Glutamatergic neuron (in vitro differentiated cells): ENCODE results near the gene USP49. TPM values are rescaled to one million over a fixed set of nuclear protein-coding genes. Genes with fewer than 3 reads are reported as not detected.

Experiments
- DNase-seq: peaks from one replicate; pipeline ENCODE4 v3.0.0; 2022
- H3K27ac Mint-ChIP-seq: one replicate; pipeline ENCODE4 v1.8.0; 2020; ENCODE audit warnings: mild to moderate bottlenecking, mixed read lengths, inconsistent platforms; ENCODE audit not compliant: unreplicated experiment
- H3K27me3 Mint-ChIP-seq: one replicate; pipeline ENCODE4 v1.8.0; 2020; ENCODE audit warnings: mild to moderate bottlenecking, moderate library complexity, mixed read lengths, inconsistent platforms; ENCODE audit not compliant: unreplicated experiment
- H3K36me3 Mint-ChIP-seq: one replicate; pipeline ENCODE4 v1.8.0; 2020; ENCODE audit warnings: mild to moderate bottlenecking, mixed read lengths, inconsistent platforms; ENCODE audit not compliant: unreplicated experiment
- H3K4me1 Mint-ChIP-seq: one replicate; pipeline ENCODE4 v1.8.0; 2020; ENCODE audit warnings: mild to moderate bottlenecking, low read depth, mixed read lengths, inconsistent platforms; ENCODE audit not compliant: unreplicated experiment
- H3K4me3 Mint-ChIP-seq: one replicate; pipeline ENCODE4 v1.8.0; 2020; ENCODE audit warnings: mild to moderate bottlenecking, mixed read lengths, inconsistent platforms; ENCODE audit not compliant: unreplicated experiment
- H3K9me3 Mint-ChIP-seq: one replicate; pipeline ENCODE4 v1.8.0; 2020; ENCODE audit warnings: mild to moderate bottlenecking, moderate library complexity, mixed read lengths, inconsistent platforms; ENCODE audit not compliant: unreplicated experiment
- total RNA-seq: library from RNA; stranded (reverse); fragmentation: NEBNext Ultra II Directional; extraction: Animal tissue kit (Norgen Biotek cat#: 25700); gene quantifications from one replicate; pipeline ENCODE4 v1.2.1, GENCODE V29; 2021; ENCODE audit not compliant: unreplicated experiment
- TF ChIP-seq, protein P1 (sequence below): fragments of 200-600 bp; sonication (generic); IDR thresholded peaks from one replicate; pipeline ENCODE4 v1.5.0; 2021; ENCODE audit not compliant: partially characterized antibody, unreplicated experiment

The USP49 gene
- total RNA-seq, 1 donor from 2014 or later, result 14.7 TPM

DNA sequence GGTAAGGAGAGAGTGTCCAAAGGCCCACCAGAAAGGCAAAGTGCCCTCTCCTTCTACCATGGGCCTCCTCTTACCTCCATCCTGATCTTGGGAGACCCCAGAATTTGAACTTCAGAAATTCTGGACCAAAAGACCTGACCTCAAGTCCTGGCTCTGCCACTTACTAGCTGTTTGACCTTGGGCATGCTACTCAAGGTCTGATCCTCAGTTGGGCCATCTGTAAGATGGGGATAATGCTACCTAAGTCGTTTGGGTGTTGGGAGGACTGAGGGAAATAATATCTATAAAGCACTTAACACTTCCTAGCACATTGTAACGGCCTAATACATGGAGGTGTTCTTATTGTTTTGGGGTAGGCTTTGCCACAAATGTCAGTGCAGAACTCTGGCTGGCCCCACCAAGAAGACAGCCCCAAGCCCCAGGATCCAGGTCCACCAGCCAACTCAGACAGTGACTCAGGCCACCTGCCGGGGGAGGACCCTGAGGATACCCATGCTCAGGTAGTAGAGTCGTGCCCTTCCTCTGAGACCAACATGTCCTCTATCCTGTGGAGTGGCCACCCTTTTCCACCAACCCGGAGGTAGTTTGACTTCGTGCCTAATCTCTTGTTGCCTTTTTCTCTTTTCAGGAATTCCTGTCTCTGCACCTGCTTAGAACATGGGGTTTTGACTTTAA is 111.9 kb downstream of the USP49 start:
- Mint-ChIP-seq H3K9me3 (peaks cover 4% of the 10 kb centered on the region), H3K27me3 (peaks cover 16% of the 10 kb centered on the region), H3K36me3 (no peaks in the 10 kb centered on the region), H3K27ac (no peak overlapping the region), H3K4me1 (peaks cover 7% of the 10 kb centered on the region), H3K4me3 (no peak overlapping the region)
- TF ChIP-seq, protein P1, sequence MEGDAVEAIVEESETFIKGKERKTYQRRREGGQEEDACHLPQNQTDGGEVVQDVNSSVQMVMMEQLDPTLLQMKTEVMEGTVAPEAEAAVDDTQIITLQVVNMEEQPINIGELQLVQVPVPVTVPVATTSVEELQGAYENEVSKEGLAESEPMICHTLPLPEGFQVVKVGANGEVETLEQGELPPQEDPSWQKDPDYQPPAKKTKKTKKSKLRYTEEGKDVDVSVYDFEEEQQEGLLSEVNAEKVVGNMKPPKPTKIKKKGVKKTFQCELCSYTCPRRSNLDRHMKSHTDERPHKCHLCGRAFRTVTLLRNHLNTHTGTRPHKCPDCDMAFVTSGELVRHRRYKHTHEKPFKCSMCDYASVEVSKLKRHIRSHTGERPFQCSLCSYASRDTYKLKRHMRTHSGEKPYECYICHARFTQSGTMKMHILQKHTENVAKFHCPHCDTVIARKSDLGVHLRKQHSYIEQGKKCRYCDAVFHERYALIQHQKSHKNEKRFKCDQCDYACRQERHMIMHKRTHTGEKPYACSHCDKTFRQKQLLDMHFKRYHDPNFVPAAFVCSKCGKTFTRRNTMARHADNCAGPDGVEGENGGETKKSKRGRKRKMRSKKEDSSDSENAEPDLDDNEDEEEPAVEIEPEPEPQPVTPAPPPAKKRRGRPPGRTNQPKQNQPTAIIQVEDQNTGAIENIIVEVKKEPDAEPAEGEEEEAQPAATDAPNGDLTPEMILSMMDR, result no peak
- no peak for DNase-seq

DNA sequence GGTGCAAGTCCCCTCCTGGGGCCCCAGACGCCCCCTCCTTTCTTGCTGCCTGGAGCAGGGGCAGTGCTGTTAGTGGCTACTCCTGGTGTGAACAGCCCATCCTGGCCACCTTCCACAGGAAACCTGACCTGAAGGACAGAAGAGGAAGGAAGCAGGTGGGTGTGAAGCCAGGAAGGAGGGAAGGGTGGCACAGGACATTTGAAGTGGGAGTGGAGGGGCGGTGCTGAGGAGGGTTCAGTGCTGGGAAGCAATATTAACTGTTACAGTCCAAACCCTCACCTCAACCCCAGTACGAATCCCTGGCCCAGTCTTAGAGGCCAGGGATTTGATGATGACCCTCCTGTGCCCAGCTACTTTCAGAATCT is 113.8 kb downstream of the USP49 start:
- Mint-ChIP-seq H3K4me3 (peak overlapping the region; percentile 81), H3K9me3 (no peaks in the 10 kb centered on the region), H3K36me3 (no peaks in the 10 kb centered on the region), H3K27ac (no peak overlapping the region), H3K4me1 (peaks cover 7% of the 10 kb centered on the region), H3K27me3 (peaks cover 14% of the 10 kb centered on the region)
- TF ChIP-seq, protein P1, result no peak
- DNase-seq, result no peak

DNA sequence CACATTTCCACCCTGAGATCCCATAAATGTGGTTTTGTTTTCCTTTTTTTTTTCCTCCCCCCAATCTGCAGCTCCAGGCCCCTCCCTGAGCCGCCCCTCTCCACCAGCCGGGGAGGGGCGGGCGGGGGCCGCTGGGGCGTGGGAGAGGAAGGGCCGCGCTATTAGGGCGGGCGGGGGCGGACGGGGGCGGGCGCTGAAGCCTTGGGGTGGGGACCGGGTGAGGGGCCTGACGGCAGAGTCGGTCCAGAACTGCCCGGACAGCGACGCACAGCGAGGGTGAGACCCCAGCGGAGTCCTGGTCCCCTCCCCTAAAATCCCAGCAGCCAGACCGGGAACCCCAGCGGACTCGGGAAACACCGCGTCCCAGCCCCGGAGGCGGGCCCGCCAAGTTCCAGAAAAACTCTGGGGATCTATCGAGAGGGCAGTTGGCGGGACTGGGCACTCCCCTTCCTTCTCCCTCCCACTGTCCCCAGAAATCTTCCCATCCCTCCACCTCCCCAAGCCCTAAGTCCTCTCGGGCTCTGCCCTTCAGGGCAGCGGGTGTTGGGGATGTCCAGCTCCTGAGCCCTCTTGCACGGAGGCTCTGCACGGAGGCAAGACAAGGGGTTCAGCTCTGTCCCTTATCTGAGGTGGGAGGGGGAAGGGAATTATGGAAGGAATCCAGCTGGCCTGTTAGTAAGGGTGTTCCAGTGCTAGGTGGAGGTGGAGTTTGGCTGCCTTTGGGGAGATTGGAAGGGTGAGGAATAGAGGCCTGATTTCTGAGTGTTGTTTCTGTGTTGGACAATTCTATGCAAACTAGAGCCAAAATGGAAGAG is 114.4 kb downstream of the USP49 start, which contains the start of gene PRICKLE4:
PRICKLE4 (plus strand) TSS at position 232 of the 815 bp plus-strand sequence. CDS start 2,692 bp downstream, outside the sequence.
- Mint-ChIP-seq H3K36me3 (no peaks in the 10 kb centered on the region), H3K27ac (no peak within 1 kb of the TSS), H3K4me1 (peaks cover 7% of the 10 kb centered on the region), H3K4me3 (peak within 1 kb of the TSS; percentile 89), H3K27me3 (peaks cover 14% of the 10 kb centered on the region), H3K9me3 (no peaks in the 10 kb centered on the region)
- TF ChIP-seq, protein P1, result no peak
- DNase-seq, result peak; percentile 46

DNA sequence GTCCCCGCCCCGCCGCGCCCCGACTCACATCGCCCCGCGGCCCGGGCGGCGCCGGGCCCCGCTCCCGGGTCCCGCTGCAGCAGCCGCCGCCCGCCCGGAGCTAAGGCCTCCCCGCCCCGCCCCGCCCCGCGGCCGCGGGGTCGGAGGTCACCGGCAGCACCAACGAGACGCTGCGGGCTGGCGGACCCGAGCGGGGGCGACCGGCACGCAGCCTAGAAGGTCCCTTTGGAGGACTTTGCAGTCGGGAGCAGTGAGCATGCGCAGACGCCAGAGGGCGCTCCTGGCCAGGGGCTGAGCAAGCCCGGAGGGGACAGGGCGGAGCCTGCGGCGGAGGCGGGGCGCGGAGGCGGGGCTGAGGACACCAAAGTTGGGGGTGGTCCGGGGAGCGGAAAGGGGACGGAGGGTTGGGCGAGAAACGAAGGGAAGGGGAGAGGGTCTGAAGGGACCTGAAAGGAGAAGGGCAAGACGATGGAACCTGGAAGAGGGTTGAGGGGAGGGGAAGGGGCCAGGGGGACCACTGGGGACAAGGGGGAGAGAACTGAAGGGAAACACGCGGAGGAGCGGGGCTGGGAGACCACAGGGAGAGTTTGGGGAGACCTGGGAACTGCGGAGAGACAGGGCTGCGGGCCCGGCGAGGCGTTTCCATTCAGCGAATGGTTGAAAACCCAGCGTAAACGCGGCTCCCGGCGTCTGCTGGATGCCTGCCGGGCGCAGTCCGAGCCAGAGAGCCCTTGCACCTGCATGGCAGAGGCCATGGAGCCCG is 115.2 kb downstream of the USP49 start, which contains the start of gene FRS3:
FRS3 (minus strand) TSS at position 113 of the 763 bp plus-strand sequence. CDS start 2,913 bp downstream, outside the sequence.
- Mint-ChIP-seq H3K4me1 (peaks cover 7% of the 10 kb centered on the region), H3K36me3 (no peaks in the 10 kb centered on the region), H3K4me3 (peak within 1 kb of the TSS; percentile 96), H3K27me3 (peaks cover 11% of the 10 kb centered on the region), H3K9me3 (no peaks in the 10 kb centered on the region), H3K27ac (peak within 1 kb of the TSS; percentile 59)
- TF ChIP-seq, protein P1, result peak; percentile 90
- peak; percentile 99 for DNase-seq
